OCI-LY7 (cell line): ENCODE results near the gene NFATC1. TPM values are rescaled to one million over a fixed set of nuclear protein-coding genes. Genes with fewer than 3 reads are reported as not detected.

Experiments used
- BruUV-seq: library from RNA; stranded (reverse); fragments of 400-500 nt; replicated peaks from 2 replicates; lab custom pipeline; 2021; lab: Mats Ljungman, UMichigan
- CTCF ChIA-PET: fragments of 300-600 bp; sonication (Branson Sonifier 250); formaldehyde crosslinking; loops from one replicate; lab custom pipeline; 2022; ENCODE audit warnings: antibody characterized with exemption; ENCODE audit not compliant: unreplicated experiment; lab: Charles Lee
- POLR2A ChIA-PET: fragments of 300-600 bp; sonication (Branson Sonifier 250); formaldehyde crosslinking; loops from one replicate; lab custom pipeline; 2022; ENCODE audit warnings: antibody characterized with exemption; lab: Charles Lee
- DNase-seq: peaks from one replicate; pipeline ENCODE4 v3.0.0-alpha.2; 2015; ENCODE audit warnings: low spot score
- H2AFZ ChIP-seq: fragments of 200-600 bp; sonication (generic), shearing (Covaris generic); 2 replicates; pipeline ENCODE4 v1.6.1; 2014; ENCODE audit warnings: mild to moderate bottlenecking, antibody characterized with exemption, low read length, moderate library complexity
- H3K27ac ChIP-seq: fragments of 200-600 bp; sonication (generic); 2 replicates; pipeline ENCODE4 v1.5.1; 2014; ENCODE audit warnings: mixed run types, low read depth, mild to moderate bottlenecking, moderate library complexity, low read length, inconsistent platforms; ENCODE audit not compliant: poor library complexity, severe bottlenecking
- H3K36me3 ChIP-seq: fragments of 200-600 bp; sonication (generic); 2 replicates; pipeline ENCODE4 v1.6.1; 2014; ENCODE audit warnings: mild to moderate bottlenecking, antibody characterized with exemption, low read length, moderate library complexity, mixed read lengths; ENCODE audit not compliant: insufficient read depth
- H3K4me1 ChIP-seq: fragments of 200-600 bp; sonication (generic); 2 replicates; pipeline ENCODE4 v1.5.1; 2014; ENCODE audit warnings: mild to moderate bottlenecking, low read length; ENCODE audit not compliant: insufficient read depth, poor library complexity, severe bottlenecking
- H3K4me2 ChIP-seq: fragments of 200-600 bp; sonication (generic); 2 replicates; pipeline ENCODE4 v1.6.1; 2014; ENCODE audit warnings: mild to moderate bottlenecking, low read length
- H3K4me3 ChIP-seq: fragments of 200-600 bp; sonication (generic); 2 replicates; pipeline ENCODE4 v1.5.1; 2014; ENCODE audit warnings: mild to moderate bottlenecking, low read depth, low read length; ENCODE audit not compliant: poor library complexity, severe bottlenecking
- H3K79me2 ChIP-seq: fragments of 200-600 bp; sonication (generic); 2 replicates; pipeline ENCODE4 v1.6.1; 2016; ENCODE audit warnings: low read depth, mild to moderate bottlenecking, low read length, moderate library complexity, mixed read lengths; ENCODE audit not compliant: insufficient read depth
- H3K9me2 ChIP-seq: fragments of 200-600 bp; sonication (generic); 2 replicates; pipeline ENCODE4 v1.6.1; 2016; ENCODE audit warnings: mild to moderate bottlenecking, low read length, mixed read lengths; ENCODE audit not compliant: insufficient read depth
- H3K9me3 ChIP-seq: fragments of 200-600 bp; sonication (generic); 2 replicates; pipeline ENCODE4 v1.6.1; 2014; ENCODE audit warnings: mild to moderate bottlenecking, mixed run types, low read length, mixed read lengths
- H4K20me1 ChIP-seq: fragments of 200-600 bp; sonication (generic); 2 replicates; pipeline ENCODE4 v1.6.1; 2014; ENCODE audit warnings: mild to moderate bottlenecking, antibody characterized with exemption, low read length, moderate library complexity, mixed read lengths; ENCODE audit not compliant: insufficient read depth
- CTCF ChIP-seq: fragments of 200-600 bp; sonication (generic); conservative IDR thresholded peaks from 2 replicates; pipeline ENCODE4 v1.5.1; 2014; ENCODE audit warnings: mild to moderate bottlenecking, antibody characterized with exemption, low read length, moderate library complexity, mixed read lengths
- EZH2phosphoT487 ChIP-seq: fragments of 200-600 bp; sonication (generic); IDR thresholded peaks from 2 replicates; pipeline ENCODE4 v1.6.1; 2018; ENCODE audit warnings: low read depth, borderline replicate concordance, mild to moderate bottlenecking, mixed run types, antibody characterized with exemption, low read length, moderate library complexity, mixed read lengths
- intact Hi-C: fragments of 100-400 bp; cut with micrococcal nuclease; formaldehyde crosslinking; loops from one replicate; pipeline ENCODE4 v1.10.0; 2022; ENCODE audit not compliant: unreplicated experiment
- total RNA-seq, 2 experiments: library from RNA; depleted of rRNA in 1 of 2; stranded (reverse); fragments of >200 nt in 1 of 2; shearing (Covaris generic) in 1 of 2; gene quantifications; 2 replicates each; pipeline ENCODE4 v1.2.3, GENCODE V29; 2014 to 2022

NFATC1 gene
- total RNA-seq, 2 experiments from 2014 or later: 23.6 to 50.4 TPM

- H3K9me2 ChIP-seq: no peaks in the 10 kb centered on the region
- DNase-seq: no peak
- no peaks in the 10 kb centered on the region for H3K79me2 ChIP-seq
- no peak for TF ChIP-seq EZH2phosphoT487
- no peak for TF ChIP-seq CTCF
- no peaks in the 10 kb centered on the region for H4K20me1 ChIP-seq
- POLR2A ChIA-PET: no interaction called here
- intact Hi-C loops: loop anchor here (5.0 kb wide), 1 partner anchor 393 kb away; no protein-coding TSS in a partner anchor
- H2AFZ ChIP-seq: no peak overlapping the region
- H3K36me3 ChIP-seq: no peaks in the 10 kb centered on the region; the same call in 1 of the 2 replicates
- no peak overlapping the region for H3K27ac ChIP-seq
- H3K9me3 ChIP-seq: no peaks in the 10 kb centered on the region
- peaks cover 4% of the 10 kb centered on the region for H3K4me1 ChIP-seq
- no peak overlapping the region for H3K4me3 ChIP-seq
- no TSS peak for BruUV-seq
- CTCF ChIA-PET: no interaction called here
- H3K4me2 ChIP-seq: no peak overlapping the region
Observed at GRCh38 chr18:79379931-79380815, 15.6 kb upstream of the NFATC1 start.

DNA sequence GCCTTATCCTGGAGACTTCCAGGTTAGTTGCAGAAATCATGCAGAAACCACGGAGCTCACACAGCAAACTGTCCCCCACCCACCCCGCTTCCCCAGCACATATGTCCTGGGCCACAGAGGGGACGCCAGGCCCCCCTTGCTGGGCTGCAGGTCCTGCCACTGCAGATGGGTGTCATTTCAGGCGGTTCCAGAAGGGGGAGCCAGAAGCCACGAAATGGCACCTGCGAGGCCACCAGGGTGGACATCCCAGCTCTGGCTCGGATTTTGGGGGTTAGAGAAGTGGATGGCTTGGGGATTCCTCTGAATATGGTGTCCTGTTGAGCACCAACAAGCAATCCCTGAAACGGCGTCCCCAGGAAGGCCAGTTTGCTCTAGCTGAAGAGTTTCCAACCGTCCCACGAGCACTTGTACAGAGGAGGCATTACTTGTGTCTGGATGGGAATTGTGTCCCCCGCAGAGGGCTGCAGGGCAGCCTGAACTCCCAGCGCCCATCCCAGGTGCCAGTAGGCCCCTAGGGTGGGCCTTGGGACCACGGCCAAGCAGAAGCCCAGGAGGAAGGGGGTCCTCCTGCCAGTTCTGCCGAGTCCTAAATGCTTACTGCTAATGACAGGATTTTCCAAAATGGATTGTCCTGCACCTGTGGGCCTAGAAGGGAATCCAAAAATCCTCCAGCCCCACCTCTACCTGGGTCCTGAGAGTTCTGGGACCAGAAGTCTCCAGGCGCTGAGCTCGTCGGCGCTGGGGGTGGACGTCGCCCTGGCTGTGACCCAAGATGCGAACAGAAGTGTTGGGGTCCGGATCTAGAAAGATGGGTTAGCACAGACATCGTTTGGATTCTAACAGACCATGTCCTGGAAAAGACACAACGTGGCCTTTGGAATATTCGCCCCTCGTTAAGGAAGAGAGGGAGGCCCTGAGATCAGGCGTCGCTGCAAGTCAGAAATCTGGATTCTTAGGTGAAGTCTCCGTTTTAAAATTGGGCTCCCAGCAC lies 14.6 kb upstream of the NFATC1 start:
- no peak overlapping the region for H3K4me2 ChIP-seq
- intact Hi-C loops: loop anchor here (1.0 kb wide), 1 partner anchor 263 kb away; no protein-coding TSS in a partner anchor
- H3K36me3 ChIP-seq: no peaks in the 10 kb centered on the region; the same call in 1 of the 2 replicates
- no peaks in the 10 kb centered on the region for H3K79me2 ChIP-seq
- no peak overlapping the region for H3K4me3 ChIP-seq
- BruUV-seq: no TSS peak
- no peak overlapping the region for H3K27ac ChIP-seq
- DNase-seq: peak; percentile 50
- POLR2A ChIA-PET: no interaction called here
- peak; percentile 78 for TF ChIP-seq CTCF
- TF ChIP-seq EZH2phosphoT487: no peak
- no peak overlapping the region for H2AFZ ChIP-seq
- CTCF ChIA-PET: no interaction called here
- no peaks in the 10 kb centered on the region for H4K20me1 ChIP-seq
- peaks cover 9% of the 10 kb centered on the region for H3K4me1 ChIP-seq
- H3K9me2 ChIP-seq: no peaks in the 10 kb centered on the region
- no peaks in the 10 kb centered on the region for H3K9me3 ChIP-seq
